Natural killer cell (primary cell): ENCODE measurements around the gene ESPL1. TPM values are rescaled to one million over a fixed set of nuclear protein-coding genes. Genes with fewer than 3 reads are reported as not detected.

Source experiments
- ATAC-seq, 3 donors: fragments of 150-1000 bp in 2 of 3; fragments of 200-7000 bp in 1 of 3; cut with Tn5 transposase; 1 replicate in 1 of 3; 2 replicates in 2 of 3; pipeline ENCODE4 v1.10.0; 2021; ENCODE audit warnings: mild to moderate bottlenecking in 2 of 3, moderate library complexity in 2 of 3
- DNase-seq, 2 donors: peaks; one replicate each; pipeline versions ENCODE4 v3.0.0 to v3.0.0-alpha.2; 2013 to 2021; ENCODE audit warnings: mixed read lengths in 1 of 2
- H3K27ac ChIP-seq: one replicate; pipeline ENCODE4 v1.5.1; 2013; ENCODE audit warnings: mild to moderate bottlenecking, low read length
- H3K27me3 ChIP-seq: one replicate; pipeline ENCODE4 v1.6.1; 2013; ENCODE audit warnings: low read length; ENCODE audit not compliant: control insufficient read depth, insufficient read depth
- H3K36me3 ChIP-seq: one replicate; pipeline ENCODE4 v1.6.1; 2013; ENCODE audit warnings: low read length; ENCODE audit not compliant: control insufficient read depth, insufficient read depth
- H3K4me1 ChIP-seq: one replicate; pipeline ENCODE4 v1.6.1; 2013; ENCODE audit warnings: low read length; ENCODE audit not compliant: control insufficient read depth, insufficient read depth
- H3K4me3 ChIP-seq: one replicate; pipeline ENCODE4 v1.5.1; 2013; ENCODE audit warnings: low read length
- H3K9me3 ChIP-seq: one replicate; pipeline ENCODE4 v1.6.1; 2013; ENCODE audit warnings: low read length; ENCODE audit not compliant: control insufficient read depth, insufficient read depth
- H3K27ac Mint-ChIP-seq, 2 donors: one replicate each; pipeline ENCODE4 v1.8.0; 2022; ENCODE audit warnings: mild to moderate bottlenecking in 2 of 2, mixed read lengths in 2 of 2, moderate library complexity in 1 of 2
- H3K27me3 Mint-ChIP-seq, 2 donors: one replicate each; pipeline ENCODE4 v1.8.0; 2022; ENCODE audit warnings: low read depth in 2 of 2, mixed read lengths in 2 of 2
- H3K36me3 Mint-ChIP-seq: one replicate; pipeline ENCODE4 v1.8.0; 2022; ENCODE audit warnings: mixed read lengths
- H3K4me1 Mint-ChIP-seq, 2 donors: one replicate each; pipeline ENCODE4 v1.8.0; 2022; ENCODE audit warnings: mixed read lengths in 2 of 2
- H3K4me3 Mint-ChIP-seq: one replicate; pipeline ENCODE4 v1.8.0; 2022; ENCODE audit warnings: mild to moderate bottlenecking, moderate library complexity, mixed read lengths
- H3K9me3 Mint-ChIP-seq, 2 donors: one replicate each; pipeline ENCODE4 v1.8.0; 2022; ENCODE audit warnings: mixed read lengths in 2 of 2
- WGBS: methylation state at CpG from one replicate; pipeline ENCODE4 v1.1.7; 2013; ENCODE audit warnings: missing lambda C conversion rate; ENCODE audit not compliant: insufficient coverage; 5-methylcytosine and 5-hydroxymethylcytosine counted together
- intact Hi-C: fragments of 100-400 bp; cut with micrococcal nuclease; formaldehyde crosslinking; loops from one replicate; pipeline ENCODE4 v1.14.2; 2022
- total RNA-seq, 4 donors: library from RNA; stranded (reverse); fragments of 120-200 nt in 1 of 4; gene quantifications; one replicate each; pipeline versions ENCODE4 v1.2.3 to v1.2.4, GENCODE V29; 2013 to 2022
- TF ChIP-seq, protein P1 (sequence below): fragments of 200-600 bp; IDR thresholded peaks from one replicate; pipeline ENCODE4 v1.8.0; 2022; ENCODE audit warnings: antibody characterized with exemption

The ESPL1 gene
- total RNA-seq, 3 donors from 2014 or later (not counting 1 experiment from before 2014, with no cell fraction given): 1.9 to 5.8 (median 3.1) TPM

DNA sequence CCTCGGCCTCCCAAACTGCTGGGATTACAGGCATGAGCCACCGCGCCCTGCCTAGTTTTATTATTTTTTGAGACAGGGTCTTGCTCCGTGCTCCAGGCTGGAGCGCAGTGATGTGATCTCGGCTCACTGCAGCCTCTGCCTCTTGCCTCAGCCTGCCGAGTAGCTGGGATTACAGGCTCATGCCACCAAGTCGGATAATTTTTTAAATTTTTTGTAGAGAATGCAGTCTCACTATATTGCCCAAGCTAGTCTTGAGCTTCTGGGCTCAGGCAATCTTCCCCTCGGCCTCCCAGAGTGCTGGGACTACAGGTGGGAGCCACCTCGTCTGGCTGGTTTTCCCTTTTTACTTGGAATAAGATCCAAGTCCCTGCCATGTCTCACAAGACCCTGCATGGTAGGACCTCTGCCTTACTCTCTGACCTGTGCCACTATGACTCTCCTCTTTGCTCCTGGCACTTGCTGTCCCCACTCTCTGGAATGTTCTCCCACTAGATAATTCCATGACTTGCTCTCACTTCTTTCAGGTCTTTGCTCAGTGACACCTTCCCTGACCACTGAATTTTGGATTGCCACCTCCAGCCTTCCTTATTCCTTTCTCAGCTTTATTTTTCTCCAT is 28.3 kb upstream of the ESPL1 start:
- Mint-ChIP-seq H3K4me1 (peaks cover 11 to 14% of the 10 kb centered on the region in 2 donors), H3K9me3 (no peaks in the 10 kb centered on the region), H3K27me3 (peaks cover 8 to 10% of the 10 kb centered on the region in 2 donors), H3K4me3 (no peak overlapping the region), H3K36me3 (no peaks in the 10 kb centered on the region), H3K27ac (no peak overlapping the region)
- peaks cover 24% of the 10 kb centered on the region for H3K4me1 ChIP-seq
- H3K9me3 ChIP-seq: no peaks in the 10 kb centered on the region
- H3K4me3 ChIP-seq: no peak overlapping the region
- TF ChIP-seq, protein P1, sequence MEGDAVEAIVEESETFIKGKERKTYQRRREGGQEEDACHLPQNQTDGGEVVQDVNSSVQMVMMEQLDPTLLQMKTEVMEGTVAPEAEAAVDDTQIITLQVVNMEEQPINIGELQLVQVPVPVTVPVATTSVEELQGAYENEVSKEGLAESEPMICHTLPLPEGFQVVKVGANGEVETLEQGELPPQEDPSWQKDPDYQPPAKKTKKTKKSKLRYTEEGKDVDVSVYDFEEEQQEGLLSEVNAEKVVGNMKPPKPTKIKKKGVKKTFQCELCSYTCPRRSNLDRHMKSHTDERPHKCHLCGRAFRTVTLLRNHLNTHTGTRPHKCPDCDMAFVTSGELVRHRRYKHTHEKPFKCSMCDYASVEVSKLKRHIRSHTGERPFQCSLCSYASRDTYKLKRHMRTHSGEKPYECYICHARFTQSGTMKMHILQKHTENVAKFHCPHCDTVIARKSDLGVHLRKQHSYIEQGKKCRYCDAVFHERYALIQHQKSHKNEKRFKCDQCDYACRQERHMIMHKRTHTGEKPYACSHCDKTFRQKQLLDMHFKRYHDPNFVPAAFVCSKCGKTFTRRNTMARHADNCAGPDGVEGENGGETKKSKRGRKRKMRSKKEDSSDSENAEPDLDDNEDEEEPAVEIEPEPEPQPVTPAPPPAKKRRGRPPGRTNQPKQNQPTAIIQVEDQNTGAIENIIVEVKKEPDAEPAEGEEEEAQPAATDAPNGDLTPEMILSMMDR: no peak
- DNase-seq (no peak), ATAC-seq (no peak)
- H3K27ac ChIP-seq: no peak overlapping the region
- WGBS: 92% methylated on average over 10 of the region's 10 CpGs
- no peaks in the 10 kb centered on the region for H3K36me3 ChIP-seq
- intact Hi-C loops: no loop called here
- H3K27me3 ChIP-seq: peaks cover 2% of the 10 kb centered on the region

DNA sequence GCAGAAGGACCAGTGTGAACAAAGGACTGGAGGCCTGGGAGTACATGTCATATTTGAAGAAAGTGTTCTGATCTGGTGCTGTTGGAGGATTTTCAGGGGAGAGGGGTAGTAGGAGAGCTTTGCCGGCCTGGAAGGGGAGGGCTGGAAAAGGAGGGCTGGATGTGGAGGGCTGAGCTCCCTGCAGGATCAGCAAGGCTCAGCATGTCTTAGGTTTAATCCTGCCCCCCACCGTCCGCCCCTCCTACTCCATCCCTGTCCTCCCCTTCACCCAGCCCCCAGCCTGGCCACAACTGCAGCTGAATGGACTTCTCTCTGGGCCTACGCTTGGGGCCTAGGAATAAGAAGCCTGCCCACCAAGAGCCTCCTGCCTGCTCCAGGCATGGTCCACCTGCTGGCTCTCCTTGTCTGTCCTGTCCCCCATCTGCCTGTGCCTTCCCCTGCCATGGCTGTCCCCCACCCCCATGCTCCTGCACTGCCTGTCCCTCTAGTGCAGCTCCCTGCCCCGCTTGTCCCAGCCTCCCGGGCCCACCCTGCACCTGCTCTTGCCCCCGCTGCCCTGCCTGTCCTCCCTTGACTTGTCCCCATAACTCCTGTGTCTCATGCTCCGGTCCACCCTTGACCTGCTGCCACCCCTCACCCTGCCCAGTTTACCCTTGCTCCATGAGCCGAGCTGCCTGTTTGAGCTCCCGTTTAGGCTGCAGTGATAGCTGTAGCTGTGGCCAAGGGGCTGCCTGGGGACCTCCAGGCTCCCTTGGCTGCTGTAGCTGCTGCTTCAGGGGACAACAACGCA is 26.3 kb upstream of the ESPL1 start:
- H3K36me3 ChIP-seq: no peaks in the 10 kb centered on the region
- H3K27me3 ChIP-seq: peaks cover 2% of the 10 kb centered on the region
- intact Hi-C loops: no loop called here
- TF ChIP-seq, protein P1: no peak
- WGBS: 91% methylated on average over 11 of the region's 11 CpGs
- no peak overlapping the region for H3K4me3 ChIP-seq
- no peaks in the 10 kb centered on the region for H3K9me3 ChIP-seq
- Mint-ChIP-seq H3K4me3 (no peak overlapping the region), H3K9me3 (no peaks in the 10 kb centered on the region), H3K36me3 (no peaks in the 10 kb centered on the region), H3K4me1 (peaks cover 1 to 2% of the 10 kb centered on the region in 2 donors), H3K27me3 (peaks cover 8 to 15% of the 10 kb centered on the region in 2 donors), H3K27ac (no peak overlapping the region)
- DNase-seq (no peak), ATAC-seq (no peak)
- H3K4me1 ChIP-seq: peaks cover 4% of the 10 kb centered on the region
- H3K27ac ChIP-seq: no peak overlapping the region

DNA sequence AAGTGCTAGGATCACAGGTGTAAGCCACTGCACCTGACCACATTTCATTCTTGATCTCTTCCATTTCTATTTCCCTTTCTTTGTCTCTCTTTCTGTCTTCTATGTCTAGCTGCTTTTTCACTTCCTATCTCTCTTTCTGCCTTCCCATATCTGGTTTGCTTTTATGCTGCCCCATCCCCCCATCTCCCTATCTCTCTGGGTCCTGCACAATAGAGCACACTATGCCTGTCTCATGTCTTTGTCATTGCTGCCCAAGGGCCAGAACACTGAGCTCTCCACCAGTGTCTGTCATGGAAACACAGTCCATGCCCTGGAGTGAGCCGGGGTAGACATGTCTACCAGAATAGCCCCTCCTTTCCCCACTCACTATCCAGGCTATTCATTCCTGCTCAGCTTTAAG is 23.8 kb upstream of the ESPL1 start:
- no peaks in the 10 kb centered on the region for H3K36me3 Mint-ChIP-seq
- H3K4me3 Mint-ChIP-seq: no peak overlapping the region
- no peaks in the 10 kb centered on the region for H3K4me1 ChIP-seq
- H3K27me3 ChIP-seq: peaks cover 2% of the 10 kb centered on the region
- no peaks in the 10 kb centered on the region for H3K9me3 ChIP-seq
- no peak overlapping the region for H3K4me3 ChIP-seq
- no peaks in the 10 kb centered on the region for H3K36me3 ChIP-seq
- intact Hi-C loops: no loop called here
- H3K27ac Mint-ChIP-seq: no peak overlapping the region
- H3K27me3 Mint-ChIP-seq: peaks cover 8 to 15% of the 10 kb centered on the region in 2 donors
- no peaks in the 10 kb centered on the region for H3K4me1 Mint-ChIP-seq
- ATAC-seq: no peak
- DNase-seq: no peak
- 68% methylated on average over 1 of the region's 1 CpG for WGBS
- TF ChIP-seq, protein P1: no peak
- no peaks in the 10 kb centered on the region for H3K9me3 Mint-ChIP-seq
- no peak overlapping the region for H3K27ac ChIP-seq
